Liver (tissue), 9 donors: Measurements from ENCODE around the gene C3orf38. TPM values are rescaled to one million over a fixed set of nuclear protein-coding genes. Genes with fewer than 3 reads are reported as not detected.
A peak's percentile ranks its signal among the peaks of the same experiment; 100 is the strongest.
"Not testable (repeated sequence)": the region's sequence is repeated elsewhere in the genome, so short reads cannot be mapped to it uniquely, and the experiment has no call there.

ENCODE experiments used
- DNase-seq: peaks from one replicate; pipeline ENCODE4 v3.0.0-alpha.2; 2017; ENCODE audit warnings: low spot score
- H3K27ac ChIP-seq, 2 donors: one replicate each; pipeline ENCODE4 v1.7.0; 2013; ENCODE audit warnings: inconsistent platforms in 2 of 2, low read length in 2 of 2, control low read depth in 1 of 2, low read depth in 1 of 2, mild to moderate bottlenecking in 1 of 2
- H3K27me3 ChIP-seq, 4 donors: one replicate each; pipeline versions ENCODE4 v1.6.1 to v1.7.0; 2013; ENCODE audit warnings: low read length in 3 of 4, inconsistent platforms in 1 of 4, mild to moderate bottlenecking in 1 of 4, moderate library complexity in 1 of 4; ENCODE audit not compliant: control insufficient read depth in 4 of 4, insufficient read depth in 4 of 4
- H3K36me3 ChIP-seq, 4 donors: one replicate each; pipeline versions ENCODE4 v1.6.1 to v1.7.0; 2013; ENCODE audit warnings: low read length in 3 of 4, mild to moderate bottlenecking in 3 of 4, low read depth in 1 of 4, moderate library complexity in 1 of 4; ENCODE audit not compliant: control insufficient read depth in 4 of 4, insufficient read depth in 3 of 4
- H3K4me1 ChIP-seq, 4 donors: one replicate each; pipeline versions ENCODE4 v1.6.1 to v1.7.0; 2013; ENCODE audit warnings: low read length in 3 of 4, mild to moderate bottlenecking in 3 of 4, moderate library complexity in 1 of 4; ENCODE audit not compliant: control insufficient read depth in 4 of 4, insufficient read depth in 4 of 4
- H3K4me3 ChIP-seq, 3 donors: one replicate each; pipeline versions ENCODE4 v1.6.1 to v1.7.0; 2013; ENCODE audit warnings: low read length in 3 of 3, control low read depth in 1 of 3, low read depth in 1 of 3, mild to moderate bottlenecking in 1 of 3
- H3K9ac ChIP-seq, 2 donors: one replicate each; pipeline ENCODE4 v1.7.0; 2013; ENCODE audit warnings: low read length in 2 of 2, mild to moderate bottlenecking in 2 of 2, moderate library complexity in 2 of 2, control low read depth in 1 of 2, low read depth in 1 of 2
- H3K9me3 ChIP-seq, 4 donors: one replicate each; pipeline versions ENCODE4 v1.6.1 to v1.7.0; 2013; ENCODE audit warnings: low read length in 3 of 4; ENCODE audit not compliant: control insufficient read depth in 4 of 4
- EGR1 ChIP-seq, 2 donors: IDR thresholded peaks; 2 replicates each; pipeline ENCODE4 v1.6.1; 2016 to 2018; ENCODE audit warnings: antibody characterized with exemption in 2 of 2, low read depth in 2 of 2
- FOXA2 ChIP-seq: IDR thresholded peaks from 2 replicates; pipeline ENCODE4 v1.6.1; 2016; ENCODE audit warnings: antibody characterized with exemption
- HNF4G ChIP-seq: IDR thresholded peaks from 2 replicates; pipeline ENCODE4 v1.6.1; 2016; ENCODE audit warnings: antibody characterized with exemption
- NR2F2 ChIP-seq: IDR thresholded peaks from 2 replicates; pipeline ENCODE4 v1.6.1; 2016; ENCODE audit warnings: antibody characterized with exemption
- RAD21 ChIP-seq, 2 donors: IDR thresholded peaks; 2 replicates each; pipeline ENCODE4 v1.6.1; 2016; ENCODE audit warnings: antibody characterized with exemption in 2 of 2, mild to moderate bottlenecking in 2 of 2
- SP1 ChIP-seq: IDR thresholded peaks from 2 replicates; pipeline ENCODE4 v1.6.1; 2018; ENCODE audit warnings: antibody characterized with exemption, mild to moderate bottlenecking
- TAF1 ChIP-seq: conservative IDR thresholded peaks from 2 replicates; pipeline ENCODE4 v1.6.1; 2016; ENCODE audit warnings: antibody characterized with exemption, mild to moderate bottlenecking
- WGBS: extraction: QIAGEN DNeasy Blood & Tissue Kit; methylation state at CpG from one replicate; pipeline ENCODE4 v1.1.7; 2013; 5-methylcytosine and 5-hydroxymethylcytosine counted together
- polyA plus RNA-seq, 2 donors: library from polyadenylated mRNA; stranded (reverse) in 1 of 2; unstranded in 1 of 2; fragments of 200-250 nt in 1 of 2; fragments of >200 nt in 1 of 2; fragmentation: Nextera tagmentation in 1 of 2; extraction: Ambion mirVana in 1 of 2; gene quantifications; one replicate each; pipeline versions ENCODE4 v1.2.1 to v1.2.3, GENCODE V29; 2013 to 2015
- total RNA-seq, 2 donors: library from RNA; depleted of rRNA; stranded (reverse); fragments of >200 nt; gene quantifications; one replicate each; pipeline ENCODE4 v1.2.3, GENCODE V29; 2014
- TF ChIP-seq, protein P1 (sequence below): fragments of 150-350 bp; IDR thresholded peaks from 2 replicates; pipeline ENCODE4 v1.5.1; 2017; ENCODE audit warnings: improper control_type of control experiment, low read depth, low read length; ENCODE audit not compliant: missing input control
- TF ChIP-seq, protein P2 (sequence below): IDR thresholded peaks from 2 replicates; pipeline ENCODE4 v1.6.1; 2016; ENCODE audit warnings: antibody characterized with exemption
- TF ChIP-seq, protein P3 (sequence below): IDR thresholded peaks from 2 replicates; pipeline ENCODE4 v1.6.1; 2016; ENCODE audit warnings: antibody characterized with exemption, mild to moderate bottlenecking
- donor health status: healthy.
- donor health status: healthy.
- donor health status: healthy.
- donor health status: healthy.
- donor health status: healthy.

The C3orf38 gene
- total and polyA plus RNA-seq, 4 donors: 4.6 to 16.0 (median 8.1) TPM

DNA sequence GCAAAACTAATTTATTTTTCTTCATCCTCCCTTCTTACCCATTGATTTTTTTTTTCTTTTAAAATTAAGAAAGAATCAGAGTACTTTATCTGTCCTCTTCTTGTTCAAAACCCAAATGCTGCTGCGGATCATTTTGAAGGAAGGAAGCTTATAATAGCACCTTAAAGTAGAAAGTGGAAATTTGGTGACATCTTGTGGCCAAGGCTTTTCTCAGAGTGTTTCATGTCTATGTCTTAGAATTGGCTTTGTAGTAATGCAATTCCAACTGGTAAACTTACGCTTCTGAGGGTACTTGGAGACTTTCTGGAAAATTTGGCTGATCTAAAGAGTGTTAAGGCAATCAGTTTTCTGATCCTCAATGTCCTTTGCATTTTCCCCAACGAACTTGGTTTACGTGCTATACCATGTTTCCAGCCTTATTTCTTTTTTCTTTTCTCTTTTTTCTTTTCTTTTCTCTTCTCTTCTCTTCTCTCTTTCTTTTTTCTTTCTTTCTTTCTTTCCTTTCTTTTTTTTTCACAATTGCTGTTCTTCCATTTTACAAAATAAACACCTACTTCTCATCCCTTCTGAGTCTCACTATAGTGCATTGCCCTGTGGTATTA, 30.7 kb downstream of the C3orf38 start:
- TF ChIP-seq, protein P1, sequence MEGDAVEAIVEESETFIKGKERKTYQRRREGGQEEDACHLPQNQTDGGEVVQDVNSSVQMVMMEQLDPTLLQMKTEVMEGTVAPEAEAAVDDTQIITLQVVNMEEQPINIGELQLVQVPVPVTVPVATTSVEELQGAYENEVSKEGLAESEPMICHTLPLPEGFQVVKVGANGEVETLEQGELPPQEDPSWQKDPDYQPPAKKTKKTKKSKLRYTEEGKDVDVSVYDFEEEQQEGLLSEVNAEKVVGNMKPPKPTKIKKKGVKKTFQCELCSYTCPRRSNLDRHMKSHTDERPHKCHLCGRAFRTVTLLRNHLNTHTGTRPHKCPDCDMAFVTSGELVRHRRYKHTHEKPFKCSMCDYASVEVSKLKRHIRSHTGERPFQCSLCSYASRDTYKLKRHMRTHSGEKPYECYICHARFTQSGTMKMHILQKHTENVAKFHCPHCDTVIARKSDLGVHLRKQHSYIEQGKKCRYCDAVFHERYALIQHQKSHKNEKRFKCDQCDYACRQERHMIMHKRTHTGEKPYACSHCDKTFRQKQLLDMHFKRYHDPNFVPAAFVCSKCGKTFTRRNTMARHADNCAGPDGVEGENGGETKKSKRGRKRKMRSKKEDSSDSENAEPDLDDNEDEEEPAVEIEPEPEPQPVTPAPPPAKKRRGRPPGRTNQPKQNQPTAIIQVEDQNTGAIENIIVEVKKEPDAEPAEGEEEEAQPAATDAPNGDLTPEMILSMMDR: peak; percentile 29
- TF ChIP-seq RAD21 (IDR thresholded peaks at IDR 0.05): peak; percentile 47 to 66
- TF ChIP-seq NR2F2: no peak
- no peak overlapping the region for H3K9ac ChIP-seq
- H3K27me3 ChIP-seq: no peaks in the 10 kb centered on the region
- H3K36me3 ChIP-seq: no peaks in the 10 kb centered on the region
- no peak overlapping the region for H3K4me3 ChIP-seq
- H3K9me3 ChIP-seq: no peaks in the 10 kb centered on the region
- no peak for DNase-seq
- no peaks in the 10 kb centered on the region for H3K4me1 ChIP-seq
- 64% methylated on average over 4 of the region's 4 CpGs for WGBS
- H3K27ac ChIP-seq: no peak overlapping the region

- not testable (repeated sequence) for H3K27ac ChIP-seq, H3K4me3 ChIP-seq, H3K27me3 ChIP-seq, DNase-seq, H3K9me3 ChIP-seq, H3K9ac ChIP-seq, H3K36me3 ChIP-seq, H3K4me1 ChIP-seq
- WGBS: 72% methylated on average over 9 of the region's 9 CpGs
Measured at GRCh38 chr3:88182165-88182918, 32.6 kb downstream of the C3orf38 start.

GRCh38 chr3:88188436-88188835, 38.7 kb downstream of the C3orf38 start:
- Histone ChIP-seq H3K9me3 (no peaks in the 10 kb centered on the region), H3K9ac (no peak overlapping the region), H3K36me3 (no peaks in the 10 kb centered on the region), H3K27ac (no peak overlapping the region), H3K4me3 (no peak overlapping the region), H3K27me3 (no peaks in the 10 kb centered on the region), H3K4me1 (no peaks in the 10 kb centered on the region)
- no peak for DNase-seq
- TF ChIP-seq HNF4G (no peak), FOXA2 (no peak), TAF1 (no peak), SP1 (no peak)
- TF ChIP-seq, protein P1: no peak
- 82% methylated on average over 6 of the region's 6 CpGs for WGBS

DNA sequence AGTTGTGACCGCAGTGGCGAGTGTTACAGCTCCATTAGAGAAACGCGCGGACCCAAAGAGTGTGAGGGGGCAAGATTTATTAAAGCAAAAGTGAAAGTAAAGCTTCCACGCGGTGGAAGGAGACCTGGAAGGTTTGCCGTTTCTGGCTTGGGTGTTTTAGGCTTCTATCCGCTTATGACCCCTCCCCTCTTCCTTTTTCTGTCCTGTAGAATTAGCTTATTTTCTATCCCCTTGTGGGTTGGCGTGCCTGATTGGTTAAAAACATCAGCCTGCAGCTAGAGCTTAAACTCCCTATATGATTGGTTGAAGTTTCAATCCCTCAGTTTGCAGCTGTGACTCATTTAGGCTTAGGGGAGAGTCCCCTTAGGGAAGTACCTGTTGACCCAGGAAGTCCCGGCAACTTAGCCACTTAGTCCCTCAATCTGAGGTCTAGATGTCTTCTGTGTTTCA, 39.6 kb downstream of the C3orf38 start:
- Histone ChIP-seq H3K9ac (no peak overlapping the region), H3K4me1 (no peaks in the 10 kb centered on the region), H3K4me3 (no peak overlapping the region), H3K36me3 (no peaks in the 10 kb centered on the region), H3K27ac (no peak overlapping the region), H3K27me3 (no peaks in the 10 kb centered on the region), H3K9me3 (no peaks in the 10 kb centered on the region)
- DNase-seq: no peak
- WGBS: 88% methylated on average over 11 of the region's 11 CpGs
- TF ChIP-seq SP1 (no peak), EGR1 (IDR thresholded peaks at IDR 0.05; ENCODE audit: low read depth in 2 of 2) (no peak), RAD21 (IDR thresholded peaks at IDR 0.05) (no peak), TAF1 (no peak)
- TF ChIP-seq, protein P2, sequence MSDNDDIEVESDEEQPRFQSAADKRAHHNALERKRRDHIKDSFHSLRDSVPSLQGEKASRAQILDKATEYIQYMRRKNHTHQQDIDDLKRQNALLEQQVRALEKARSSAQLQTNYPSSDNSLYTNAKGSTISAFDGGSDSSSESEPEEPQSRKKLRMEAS: no peak
- TF ChIP-seq, protein P3, sequence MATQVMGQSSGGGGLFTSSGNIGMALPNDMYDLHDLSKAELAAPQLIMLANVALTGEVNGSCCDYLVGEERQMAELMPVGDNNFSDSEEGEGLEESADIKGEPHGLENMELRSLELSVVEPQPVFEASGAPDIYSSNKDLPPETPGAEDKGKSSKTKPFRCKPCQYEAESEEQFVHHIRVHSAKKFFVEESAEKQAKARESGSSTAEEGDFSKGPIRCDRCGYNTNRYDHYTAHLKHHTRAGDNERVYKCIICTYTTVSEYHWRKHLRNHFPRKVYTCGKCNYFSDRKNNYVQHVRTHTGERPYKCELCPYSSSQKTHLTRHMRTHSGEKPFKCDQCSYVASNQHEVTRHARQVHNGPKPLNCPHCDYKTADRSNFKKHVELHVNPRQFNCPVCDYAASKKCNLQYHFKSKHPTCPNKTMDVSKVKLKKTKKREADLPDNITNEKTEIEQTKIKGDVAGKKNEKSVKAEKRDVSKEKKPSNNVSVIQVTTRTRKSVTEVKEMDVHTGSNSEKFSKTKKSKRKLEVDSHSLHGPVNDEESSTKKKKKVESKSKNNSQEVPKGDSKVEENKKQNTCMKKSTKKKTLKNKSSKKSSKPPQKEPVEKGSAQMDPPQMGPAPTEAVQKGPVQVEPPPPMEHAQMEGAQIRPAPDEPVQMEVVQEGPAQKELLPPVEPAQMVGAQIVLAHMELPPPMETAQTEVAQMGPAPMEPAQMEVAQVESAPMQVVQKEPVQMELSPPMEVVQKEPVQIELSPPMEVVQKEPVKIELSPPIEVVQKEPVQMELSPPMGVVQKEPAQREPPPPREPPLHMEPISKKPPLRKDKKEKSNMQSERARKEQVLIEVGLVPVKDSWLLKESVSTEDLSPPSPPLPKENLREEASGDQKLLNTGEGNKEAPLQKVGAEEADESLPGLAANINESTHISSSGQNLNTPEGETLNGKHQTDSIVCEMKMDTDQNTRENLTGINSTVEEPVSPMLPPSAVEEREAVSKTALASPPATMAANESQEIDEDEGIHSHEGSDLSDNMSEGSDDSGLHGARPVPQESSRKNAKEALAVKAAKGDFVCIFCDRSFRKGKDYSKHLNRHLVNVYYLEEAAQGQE: no peak
- TF ChIP-seq, protein P1: no peak
